GM23248 (cell line): Measurements from ENCODE around the gene XAF1.
"Not testable (repeated sequence)": the region's sequence is repeated elsewhere in the genome, so short reads cannot be mapped to it uniquely, and the experiment has no call there.

Source experiments
- EZH2 ChIP-seq: fragments of 200-600 bp; sonication (generic); IDR thresholded peaks from 2 replicates; pipeline ENCODE4 v1.6.1; 2018; ENCODE audit warnings: antibody characterized with exemption, mild to moderate bottlenecking; ENCODE audit not compliant: insufficient read depth, poor library complexity, severe bottlenecking
- EZH2phosphoT487 ChIP-seq: fragments of 200-600 bp; sonication (generic); IDR thresholded peaks from 2 replicates; pipeline ENCODE4 v1.6.1; 2018; ENCODE audit warnings: antibody characterized with exemption, moderate library complexity, mild to moderate bottlenecking, low read depth; ENCODE audit not compliant: insufficient read depth

DNA sequence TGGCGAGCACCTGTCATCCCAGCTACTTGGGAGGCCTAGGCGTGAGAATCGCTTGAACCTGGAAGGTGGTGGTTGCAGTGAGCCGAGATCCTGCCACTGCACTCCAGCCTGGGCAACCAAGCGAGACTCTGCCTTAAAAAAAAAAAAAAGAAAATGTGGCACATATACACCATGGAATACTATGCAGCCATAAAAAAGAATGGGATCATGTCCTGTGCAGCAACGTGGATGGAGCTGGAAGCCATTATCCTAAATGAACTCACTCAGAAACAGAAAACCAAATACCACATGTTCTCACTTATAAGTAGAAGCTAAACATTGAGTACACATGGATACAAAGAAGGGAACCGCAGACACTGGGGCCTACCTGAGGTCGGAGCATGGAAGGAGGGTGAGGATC, 19.1 kb downstream of the XAF1 start:
- not testable (repeated sequence) for TF ChIP-seq EZH2phosphoT487, EZH2
